Hepatocyte (in vitro differentiated cells): ENCODE data around the gene ARMC8.

Experiments
- EZH2 ChIP-seq: fragments of 200-600 bp; sonication (generic); IDR thresholded peaks from 2 replicates; pipeline ENCODE4 v1.6.1; 2016; ENCODE audit warnings: antibody characterized with exemption, mild to moderate bottlenecking, borderline replicate concordance
- TF ChIP-seq, protein P1 (sequence below): fragments of 200-600 bp; sonication (generic); IDR thresholded peaks from 2 replicates; pipeline ENCODE4 v1.5.1; 2016; ENCODE audit warnings: antibody characterized with exemption, mild to moderate bottlenecking; ENCODE audit not compliant: poor library complexity

DNA sequence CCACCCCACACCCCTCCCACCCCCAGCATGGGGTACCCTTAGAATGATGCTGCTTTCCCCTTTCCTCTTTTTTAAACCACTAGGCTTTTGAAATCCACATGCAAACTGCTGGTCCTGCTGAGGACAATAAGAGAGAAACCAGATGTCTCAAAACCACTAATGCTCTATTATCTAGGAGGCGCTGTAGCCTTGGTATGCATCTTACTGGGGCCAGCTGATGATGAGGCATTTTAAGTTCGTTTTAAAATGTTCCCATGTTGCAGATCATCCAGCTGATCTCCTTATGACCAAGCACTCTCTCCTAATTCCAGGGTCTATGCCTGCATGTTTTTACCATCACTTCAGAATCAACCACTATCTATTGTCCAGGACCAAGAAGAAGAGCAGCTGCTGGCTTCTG, 141.2 kb downstream of the ARMC8 start:
- TF ChIP-seq, protein P1, sequence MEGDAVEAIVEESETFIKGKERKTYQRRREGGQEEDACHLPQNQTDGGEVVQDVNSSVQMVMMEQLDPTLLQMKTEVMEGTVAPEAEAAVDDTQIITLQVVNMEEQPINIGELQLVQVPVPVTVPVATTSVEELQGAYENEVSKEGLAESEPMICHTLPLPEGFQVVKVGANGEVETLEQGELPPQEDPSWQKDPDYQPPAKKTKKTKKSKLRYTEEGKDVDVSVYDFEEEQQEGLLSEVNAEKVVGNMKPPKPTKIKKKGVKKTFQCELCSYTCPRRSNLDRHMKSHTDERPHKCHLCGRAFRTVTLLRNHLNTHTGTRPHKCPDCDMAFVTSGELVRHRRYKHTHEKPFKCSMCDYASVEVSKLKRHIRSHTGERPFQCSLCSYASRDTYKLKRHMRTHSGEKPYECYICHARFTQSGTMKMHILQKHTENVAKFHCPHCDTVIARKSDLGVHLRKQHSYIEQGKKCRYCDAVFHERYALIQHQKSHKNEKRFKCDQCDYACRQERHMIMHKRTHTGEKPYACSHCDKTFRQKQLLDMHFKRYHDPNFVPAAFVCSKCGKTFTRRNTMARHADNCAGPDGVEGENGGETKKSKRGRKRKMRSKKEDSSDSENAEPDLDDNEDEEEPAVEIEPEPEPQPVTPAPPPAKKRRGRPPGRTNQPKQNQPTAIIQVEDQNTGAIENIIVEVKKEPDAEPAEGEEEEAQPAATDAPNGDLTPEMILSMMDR, result peak; percentile 18
- TF ChIP-seq EZH2, result no peak
